Bone marrow (tissue), 2 donors: ENCODE data around the gene RECK.
"Not testable (repeated sequence)": the region's sequence is repeated elsewhere in the genome, so short reads cannot be mapped to it uniquely, and the experiment has no call there.

ENCODE experiments used
- DNase-seq, 2 donors: peaks; one replicate each; lab custom pipeline; 2025; lab: John Stamatoyannopoulos, UW

Gene RECK, protein sequence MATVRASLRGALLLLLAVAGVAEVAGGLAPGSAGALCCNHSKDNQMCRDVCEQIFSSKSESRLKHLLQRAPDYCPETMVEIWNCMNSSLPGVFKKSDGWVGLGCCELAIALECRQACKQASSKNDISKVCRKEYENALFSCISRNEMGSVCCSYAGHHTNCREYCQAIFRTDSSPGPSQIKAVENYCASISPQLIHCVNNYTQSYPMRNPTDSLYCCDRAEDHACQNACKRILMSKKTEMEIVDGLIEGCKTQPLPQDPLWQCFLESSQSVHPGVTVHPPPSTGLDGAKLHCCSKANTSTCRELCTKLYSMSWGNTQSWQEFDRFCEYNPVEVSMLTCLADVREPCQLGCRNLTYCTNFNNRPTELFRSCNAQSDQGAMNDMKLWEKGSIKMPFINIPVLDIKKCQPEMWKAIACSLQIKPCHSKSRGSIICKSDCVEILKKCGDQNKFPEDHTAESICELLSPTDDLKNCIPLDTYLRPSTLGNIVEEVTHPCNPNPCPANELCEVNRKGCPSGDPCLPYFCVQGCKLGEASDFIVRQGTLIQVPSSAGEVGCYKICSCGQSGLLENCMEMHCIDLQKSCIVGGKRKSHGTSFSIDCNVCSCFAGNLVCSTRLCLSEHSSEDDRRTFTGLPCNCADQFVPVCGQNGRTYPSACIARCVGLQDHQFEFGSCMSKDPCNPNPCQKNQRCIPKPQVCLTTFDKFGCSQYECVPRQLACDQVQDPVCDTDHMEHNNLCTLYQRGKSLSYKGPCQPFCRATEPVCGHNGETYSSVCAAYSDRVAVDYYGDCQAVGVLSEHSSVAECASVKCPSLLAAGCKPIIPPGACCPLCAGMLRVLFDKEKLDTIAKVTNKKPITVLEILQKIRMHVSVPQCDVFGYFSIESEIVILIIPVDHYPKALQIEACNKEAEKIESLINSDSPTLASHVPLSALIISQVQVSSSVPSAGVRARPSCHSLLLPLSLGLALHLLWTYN

DNA sequence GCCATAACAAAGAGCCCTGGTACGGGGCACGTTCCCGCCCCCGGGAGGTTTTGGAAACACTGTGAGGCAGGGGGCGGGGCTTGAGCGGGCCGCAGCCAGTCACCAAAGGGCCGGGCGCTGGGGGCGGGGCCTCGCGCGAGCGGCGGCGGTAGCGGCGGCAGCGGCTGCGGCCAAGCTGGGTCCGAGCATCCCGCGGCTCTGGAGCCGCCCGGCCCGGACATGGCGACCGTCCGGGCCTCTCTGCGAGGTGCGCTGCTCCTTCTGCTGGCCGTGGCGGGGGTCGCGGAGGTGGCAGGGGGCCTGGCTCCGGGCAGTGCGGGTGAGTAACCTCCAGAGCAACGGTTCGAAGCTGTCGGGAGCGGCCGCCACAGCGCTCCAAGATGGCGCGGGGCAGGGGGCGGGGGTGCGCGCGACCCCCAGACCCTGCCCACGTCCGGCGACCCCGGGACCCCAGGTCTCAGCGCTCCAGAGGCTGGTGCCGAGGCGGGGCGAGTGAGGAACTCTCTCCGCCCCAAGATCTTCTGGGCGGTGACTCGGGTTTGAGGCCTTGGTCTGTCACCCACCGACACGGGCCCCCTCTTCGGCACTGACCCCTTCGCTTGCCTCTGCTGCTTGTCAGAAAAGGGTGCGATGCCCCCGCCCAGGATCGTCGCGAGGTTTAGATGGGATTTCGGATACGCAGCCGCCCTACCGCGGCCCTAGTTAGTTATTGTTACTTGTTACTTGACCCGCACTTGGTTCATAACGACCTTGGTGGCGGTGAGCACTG is at the start of gene RECK:
Gene RECK (plus strand): TSS at position 134 of the 769 bp plus-strand sequence. CDS start 86 bp downstream, at position 220.
- peak; percentile 27 to 70 for DNase-seq

DNA sequence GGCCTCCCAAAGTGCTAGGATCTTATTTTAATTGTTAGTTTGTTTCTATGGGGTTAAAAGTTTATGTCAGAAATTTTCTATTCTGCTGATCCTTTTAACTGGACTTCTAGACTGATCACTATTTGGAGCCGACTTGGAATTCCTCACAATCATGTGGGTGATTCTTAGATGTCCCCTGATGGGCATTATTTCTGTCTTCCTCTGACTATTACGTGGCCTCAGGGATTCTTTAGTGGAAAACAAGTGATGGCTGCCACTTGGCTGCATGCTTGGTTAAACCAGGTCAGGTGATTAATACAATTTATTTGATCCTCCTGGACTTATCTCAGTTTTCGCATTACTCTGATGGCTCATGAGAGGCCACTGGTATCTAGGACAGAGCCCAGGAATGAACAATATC is 46.6 kb upstream of the RECK start:
- no peak for DNase-seq

- DNase-seq, result not testable (repeated sequence)
These were observed 43.6 kb upstream of the RECK start for GRCh38 chr9:35993136-35993535.

DNA sequence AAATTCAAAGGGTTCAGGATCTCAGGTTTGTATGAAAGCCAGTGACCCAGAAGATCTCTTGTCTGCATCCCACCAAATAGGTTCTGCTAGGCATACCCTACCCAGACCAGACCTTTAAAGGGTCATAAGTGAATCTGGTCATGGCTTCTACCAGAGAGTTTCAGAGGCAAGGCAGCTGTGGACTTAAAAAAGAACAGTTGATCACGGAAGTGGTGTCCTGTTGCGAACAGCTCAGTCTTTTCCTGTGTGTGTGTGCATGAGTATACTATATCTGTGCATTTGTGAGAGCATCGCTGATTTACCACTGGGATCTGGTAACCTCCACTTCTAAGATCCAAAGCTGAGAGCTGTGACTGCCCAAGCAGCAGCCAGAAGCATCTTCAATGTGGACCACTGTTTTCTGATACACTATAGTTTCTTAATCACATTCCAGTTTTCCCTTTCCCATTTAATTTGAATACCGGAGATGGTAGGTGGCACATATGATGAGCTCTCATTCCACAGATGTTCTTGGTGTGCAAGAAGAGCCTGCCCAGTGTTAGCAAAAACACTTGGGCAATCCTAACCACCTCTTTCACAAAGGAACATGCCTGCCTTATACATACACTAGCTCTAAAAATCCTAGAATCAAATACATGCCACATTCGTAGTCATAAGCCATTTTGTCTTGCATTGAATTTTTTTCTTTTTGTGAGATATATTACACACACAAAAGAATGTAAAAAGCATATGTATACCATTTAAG is 42.6 kb upstream of the RECK start:
- no peak for DNase-seq

DNA sequence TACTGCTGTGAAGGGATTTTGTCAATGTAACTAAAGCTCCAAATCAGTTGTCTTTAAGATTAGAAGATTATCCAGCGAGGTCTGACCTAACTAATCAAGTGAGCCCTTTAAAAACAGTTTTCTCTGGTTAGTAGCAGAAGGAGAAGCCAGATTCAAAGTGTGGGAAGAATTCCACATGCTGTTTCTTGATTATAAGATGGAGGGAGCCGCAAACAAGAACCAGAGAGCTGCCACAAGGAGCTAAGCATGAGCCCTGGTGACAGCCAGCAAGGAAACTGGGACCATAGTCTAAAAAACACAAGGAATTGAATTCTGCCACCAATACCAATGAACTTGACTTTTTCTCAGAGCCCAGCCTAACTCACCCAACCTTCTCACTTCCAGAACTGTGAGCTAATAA is 41.8 kb upstream of the RECK start:
- no peak for DNase-seq

DNA sequence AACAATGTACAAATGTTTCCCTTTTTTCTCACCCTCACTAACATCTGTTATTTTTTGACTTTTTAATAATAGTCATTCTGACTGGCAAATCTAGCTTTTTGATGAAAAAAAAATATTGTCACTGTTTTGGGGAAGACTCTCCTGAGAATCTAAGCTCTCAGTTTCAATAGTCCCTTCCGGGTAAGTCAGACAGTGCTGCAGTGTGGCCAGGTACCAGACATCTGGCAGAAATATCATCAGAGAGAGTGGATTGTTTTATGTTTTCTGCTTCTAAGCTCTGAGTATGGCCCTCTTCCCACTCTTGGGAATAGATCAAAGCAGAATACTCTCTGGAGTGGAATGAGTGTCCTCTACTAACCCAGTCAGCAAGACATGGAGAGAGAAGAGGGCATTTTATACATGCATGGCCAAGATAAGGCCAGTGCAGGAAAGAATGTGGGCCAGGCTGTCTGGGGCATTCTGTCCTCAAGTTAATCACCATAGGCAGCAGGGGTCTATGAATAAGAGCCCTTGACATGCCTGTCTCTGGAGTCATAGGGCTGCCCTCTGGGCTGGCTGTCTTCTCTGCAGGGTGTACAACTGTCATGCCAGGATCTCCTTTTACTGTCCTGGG is 40.2 kb upstream of the RECK start:
- no peak for DNase-seq

- not testable (repeated sequence) for DNase-seq
These were observed 39.7 kb upstream of the RECK start for GRCh38 chr9:35997016-35997415.

GRCh38 chr9:35998333-35998732 is 38.4 kb upstream of the RECK start:
- no peak for DNase-seq

DNA sequence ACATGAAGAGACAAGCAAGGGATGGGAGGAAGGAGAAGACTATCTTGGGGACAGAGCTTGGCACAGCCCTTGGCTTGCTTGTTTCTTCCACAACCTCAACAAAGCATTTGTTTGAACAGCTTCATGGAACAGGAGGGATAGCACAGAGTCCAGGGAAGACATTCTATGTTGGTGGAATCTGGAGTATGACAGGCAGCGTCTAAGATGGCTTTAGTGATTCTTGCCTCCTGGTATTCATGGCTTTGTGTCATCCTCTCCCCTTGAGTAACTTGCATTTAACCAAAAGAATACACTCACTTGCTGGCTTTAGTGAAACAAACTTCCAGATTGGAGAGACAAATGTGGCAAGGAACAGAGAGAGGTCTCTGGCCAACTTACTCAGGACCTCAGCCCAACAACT is 30.8 kb upstream of the RECK start:
- no peak for DNase-seq

DNA sequence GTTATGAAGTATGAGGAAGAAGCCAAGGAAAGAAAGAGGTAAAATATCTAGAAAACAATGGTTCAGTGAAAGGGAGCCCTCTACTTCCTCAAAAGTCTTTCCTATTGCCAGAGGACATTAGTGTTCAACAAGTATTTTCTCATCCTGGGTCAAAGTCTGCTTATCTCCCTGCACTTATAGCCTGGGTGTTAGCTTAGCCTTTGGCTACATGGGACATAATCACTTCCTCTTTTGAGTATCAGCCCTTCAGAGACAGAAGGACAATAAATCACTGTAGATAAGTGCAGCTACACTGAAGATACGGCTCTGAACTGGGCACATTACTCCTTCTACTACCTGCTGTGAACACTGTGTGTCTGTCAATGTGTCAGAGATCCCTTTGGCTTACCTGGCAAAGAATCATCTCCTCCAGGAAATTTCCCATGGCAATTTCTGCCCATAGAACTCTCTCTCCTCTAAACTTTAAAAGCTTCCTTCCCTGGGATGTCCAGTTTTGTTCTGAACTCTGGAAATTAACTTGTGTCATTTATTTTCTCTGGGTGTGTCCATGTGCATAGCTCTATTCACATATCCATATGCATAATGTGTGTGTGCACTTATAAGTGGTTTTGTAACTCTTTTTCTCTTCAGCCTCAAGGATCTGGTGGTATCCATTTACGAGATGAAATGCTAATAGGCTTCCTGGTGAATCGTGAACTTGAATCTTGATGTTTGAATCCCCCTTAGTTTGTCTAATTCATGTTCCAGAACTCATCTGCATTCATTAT is 30.0 kb upstream of the RECK start:
- no peak for DNase-seq

DNA sequence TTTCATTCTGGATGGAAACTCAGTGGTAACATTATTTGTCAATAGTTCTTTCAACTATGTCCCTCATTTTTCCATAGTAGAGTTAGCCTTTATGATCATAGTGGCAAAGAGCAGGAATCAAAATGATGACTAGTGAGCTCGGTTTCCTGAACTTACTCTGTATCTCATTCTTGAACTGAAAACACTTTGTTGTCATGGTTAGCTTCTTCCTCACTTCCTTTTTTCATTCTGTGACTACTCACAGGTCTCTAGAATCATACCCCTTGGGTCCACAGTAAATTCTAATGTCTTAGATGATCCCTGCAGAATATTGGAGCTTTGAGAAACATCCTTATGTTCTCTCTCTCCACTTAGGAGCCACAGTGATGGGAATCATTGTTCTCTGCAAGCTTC is 29.4 kb upstream of the RECK start:
- DNase-seq, result peak in 1 of 2 donors; percentile 15

- no peak for DNase-seq
These were observed 28.9 kb upstream of the RECK start for GRCh38 chr9:36007852-36008251.

DNA sequence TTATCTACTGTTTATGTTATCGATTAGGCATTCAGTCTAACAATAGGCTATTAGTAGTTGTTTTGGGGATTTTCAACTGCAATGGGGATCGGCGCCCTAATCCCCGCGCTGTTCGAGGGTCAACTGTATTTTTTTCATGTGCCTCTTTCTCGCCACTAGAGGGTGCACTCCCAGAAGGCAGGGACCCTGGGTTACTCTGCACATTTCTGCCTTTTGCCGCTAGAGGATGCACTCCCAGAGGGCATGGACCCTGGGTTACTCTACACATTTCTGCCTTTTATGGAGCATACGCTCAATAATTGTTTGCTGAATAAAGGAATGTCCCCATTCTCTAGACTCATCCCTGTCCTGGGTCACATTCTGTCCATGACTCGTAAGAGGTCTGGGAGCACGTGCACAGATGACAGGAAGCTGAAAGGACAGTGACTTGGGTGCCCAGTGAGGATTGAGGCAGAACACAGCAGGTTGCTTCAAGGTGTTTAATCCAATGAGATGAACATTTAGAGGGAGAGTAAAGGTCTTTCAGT is 27.9 kb upstream of the RECK start:
- peak; percentile 29 to 72 for DNase-seq

- DNase-seq, result no peak
These were observed 25.3 kb upstream of the RECK start for GRCh38 chr9:36011379-36011778.

GRCh38 chr9:36017278-36017677 is 19.4 kb upstream of the RECK start:
- DNase-seq, result no peak

DNA sequence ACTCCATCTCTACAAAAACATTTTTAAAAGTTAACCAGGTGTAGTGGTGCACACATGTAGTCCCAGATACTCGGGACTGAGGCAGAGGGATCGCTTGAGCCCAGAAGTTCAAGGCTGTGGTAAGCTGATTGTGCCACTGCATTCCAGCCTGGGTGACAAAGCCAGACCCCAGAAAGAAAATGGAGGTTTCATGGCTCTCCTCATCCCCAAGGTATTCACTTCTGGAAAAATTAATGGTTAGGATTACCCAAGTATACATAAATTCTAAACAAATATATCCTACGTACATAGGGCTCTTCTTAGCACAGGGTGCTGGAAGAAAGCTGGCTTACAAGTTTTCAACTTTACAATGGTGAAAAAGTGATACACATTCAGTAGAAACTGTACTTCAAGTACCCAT is 18.6 kb upstream of the RECK start:
- no peak for DNase-seq

GRCh38 chr9:36018891-36019720 is 17.6 kb upstream of the RECK start:
- no peak for DNase-seq

GRCh38 chr9:36021968-36022367 is 14.7 kb upstream of the RECK start:
- no peak for DNase-seq
